GM20000 (cell line): Measurements from ENCODE around the gene LRRC8A.
"Not testable (repeated sequence)": the region's sequence is repeated elsewhere in the genome, so short reads cannot be mapped to it uniquely, and the experiment has no call there.

ENCODE experiments used
- DNase-seq: peaks from one replicate; pipeline ENCODE4 v3.0.0; 2012; ENCODE audit warnings: low spot score
- CTCF ChIP-seq: IDR thresholded peaks from 2 replicates; pipeline ENCODE4 v1.5.1; 2012; ENCODE audit warnings: mild to moderate bottlenecking, control low read depth; ENCODE audit errors: extremely low read depth, missing control alignments

The LRRC8A gene

GRCh38 chr9:128841694-128842492 lies 40.0 kb upstream of the LRRC8A start:
- TF ChIP-seq CTCF: no peak
- no peak for DNase-seq

- peak; percentile 3 for DNase-seq
These were observed 38.8 kb upstream of the LRRC8A start for GRCh38 chr9:128843171-128843570.

GRCh38 chr9:128845186-128845931 lies 36.6 kb upstream of the LRRC8A start:
- peak; percentile 3 for DNase-seq
- no peak for TF ChIP-seq CTCF

GRCh38 chr9:128846680-128847030 lies 35.3 kb upstream of the LRRC8A start:
- TF ChIP-seq CTCF: no peak
- peak; percentile 1 for DNase-seq

GRCh38 chr9:128847803-128848202 lies 34.1 kb upstream of the LRRC8A start:
- TF ChIP-seq CTCF: no peak
- no peak for DNase-seq

- not testable (repeated sequence) for DNase-seq
These were observed 30.9 kb upstream of the LRRC8A start for GRCh38 chr9:128851024-128851423.

- DNase-seq: not testable (repeated sequence)
These were observed 29.9 kb upstream of the LRRC8A start for GRCh38 chr9:128851779-128852600.

- not testable (repeated sequence) for DNase-seq
These were observed 29.3 kb upstream of the LRRC8A start for GRCh38 chr9:128852646-128853045.

GRCh38 chr9:128854454-128854853 lies 27.5 kb upstream of the LRRC8A start:
- not testable (repeated sequence) for DNase-seq

- DNase-seq: not testable (repeated sequence)
These were observed 23.5 kb upstream of the LRRC8A start for GRCh38 chr9:128858476-128858875.
